T-helper 1 cell (primary cell): ENCODE results near the gene RDH8.

ENCODE experiments used
- DNase-seq, 5 donors: peaks; one replicate each; pipeline ENCODE4 v3.0.0-alpha.2; 2012 to 2020
- total RNA-seq, 4 donors: gene quantifications; one replicate each; lab custom pipeline; 2026; lab: John Stamatoyannopoulos, UW

RDH8 gene, protein sequence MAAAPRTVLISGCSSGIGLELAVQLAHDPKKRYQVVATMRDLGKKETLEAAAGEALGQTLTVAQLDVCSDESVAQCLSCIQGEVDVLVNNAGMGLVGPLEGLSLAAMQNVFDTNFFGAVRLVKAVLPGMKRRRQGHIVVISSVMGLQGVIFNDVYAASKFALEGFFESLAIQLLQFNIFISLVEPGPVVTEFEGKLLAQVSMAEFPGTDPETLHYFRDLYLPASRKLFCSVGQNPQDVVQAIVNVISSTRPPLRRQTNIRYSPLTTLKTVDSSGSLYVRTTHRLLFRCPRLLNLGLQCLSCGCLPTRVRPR
- 0 reads per million in 4 donors for total RNA-seq

DNA sequence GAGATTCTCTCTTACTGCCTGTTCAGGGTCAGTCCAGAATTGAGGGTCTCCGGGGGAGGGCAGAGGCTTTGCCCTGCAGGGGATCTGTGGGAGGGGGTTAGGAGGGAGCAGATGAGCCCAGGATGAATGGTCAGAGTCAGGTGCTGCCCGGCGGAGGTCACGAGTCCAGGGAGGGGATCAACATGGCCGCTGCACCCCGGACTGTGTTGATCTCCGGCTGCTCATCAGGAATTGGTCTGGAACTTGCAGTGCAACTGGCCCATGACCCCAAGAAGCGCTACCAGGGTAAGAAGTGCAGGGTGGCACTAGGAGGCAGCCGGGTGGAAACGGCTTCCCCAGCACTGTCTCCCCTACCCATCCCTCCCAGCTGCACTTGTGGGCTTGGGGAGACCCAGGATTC, at the start of gene RDH8:
RDH8 (plus strand) TSS at position 168 of the 400 bp plus-strand sequence; CDS start at position 183, 15 bp downstream.
- no peak for DNase-seq

DNA sequence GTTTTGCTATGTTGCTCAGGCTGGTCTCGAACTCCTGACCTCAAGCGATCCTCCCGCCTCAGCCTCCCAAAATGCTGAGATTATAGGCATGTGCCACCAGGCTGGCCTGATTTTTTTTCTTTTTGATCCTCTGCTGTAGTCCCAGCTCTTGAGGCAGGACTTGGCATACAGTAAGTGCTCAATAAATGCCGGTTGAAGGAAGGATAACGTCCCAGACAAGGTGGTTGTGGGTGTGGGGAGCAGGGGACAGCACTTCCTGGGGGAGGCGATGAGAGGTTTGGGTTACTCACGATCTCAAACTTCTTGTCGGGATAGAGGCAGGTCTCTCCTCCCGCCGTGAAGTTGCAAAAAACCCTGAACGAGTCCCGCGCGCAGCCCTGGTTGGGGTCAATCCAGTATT, 47.3 kb upstream of the RDH8 start:
- no peak for DNase-seq

DNA sequence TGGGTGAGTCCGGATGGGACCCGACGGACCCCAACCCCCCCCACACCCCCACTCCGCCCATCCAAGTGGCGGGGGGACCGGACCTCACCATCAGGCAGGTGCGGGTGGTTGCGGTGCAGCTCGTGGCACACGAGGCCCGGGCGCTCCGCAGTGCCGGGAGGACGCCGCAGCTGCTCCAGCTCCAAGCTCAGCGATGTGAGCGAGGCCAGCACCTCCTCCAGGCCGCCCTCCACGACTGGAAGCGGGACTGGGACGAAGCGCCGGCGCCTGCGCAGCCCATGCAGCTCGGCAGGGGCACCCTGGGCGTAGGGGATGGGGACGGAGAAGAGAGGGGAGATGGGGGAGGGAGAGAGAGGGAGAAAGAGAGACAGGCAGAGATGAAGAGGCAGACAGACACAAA, 46.8 kb upstream of the RDH8 start:
- no peak for DNase-seq

DNA sequence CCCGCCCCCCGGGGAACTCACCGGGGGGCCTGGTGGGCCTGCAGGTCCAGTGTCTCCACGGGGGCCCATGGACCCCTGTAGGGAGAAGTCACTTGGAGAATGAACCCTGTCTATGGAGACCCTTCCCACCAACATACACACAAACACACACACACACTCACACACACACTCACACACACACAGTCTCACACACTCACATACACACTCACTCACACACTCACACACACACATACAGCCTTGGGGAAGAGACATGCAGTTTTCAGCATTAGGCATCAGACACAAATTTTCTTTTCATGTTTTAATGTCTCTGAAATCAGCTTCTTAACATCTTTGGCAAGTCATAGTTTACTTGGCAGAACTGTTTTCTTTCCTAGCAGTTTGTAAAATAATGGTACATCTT, 46.0 kb upstream of the RDH8 start:
- DNase-seq: no peak

DNA sequence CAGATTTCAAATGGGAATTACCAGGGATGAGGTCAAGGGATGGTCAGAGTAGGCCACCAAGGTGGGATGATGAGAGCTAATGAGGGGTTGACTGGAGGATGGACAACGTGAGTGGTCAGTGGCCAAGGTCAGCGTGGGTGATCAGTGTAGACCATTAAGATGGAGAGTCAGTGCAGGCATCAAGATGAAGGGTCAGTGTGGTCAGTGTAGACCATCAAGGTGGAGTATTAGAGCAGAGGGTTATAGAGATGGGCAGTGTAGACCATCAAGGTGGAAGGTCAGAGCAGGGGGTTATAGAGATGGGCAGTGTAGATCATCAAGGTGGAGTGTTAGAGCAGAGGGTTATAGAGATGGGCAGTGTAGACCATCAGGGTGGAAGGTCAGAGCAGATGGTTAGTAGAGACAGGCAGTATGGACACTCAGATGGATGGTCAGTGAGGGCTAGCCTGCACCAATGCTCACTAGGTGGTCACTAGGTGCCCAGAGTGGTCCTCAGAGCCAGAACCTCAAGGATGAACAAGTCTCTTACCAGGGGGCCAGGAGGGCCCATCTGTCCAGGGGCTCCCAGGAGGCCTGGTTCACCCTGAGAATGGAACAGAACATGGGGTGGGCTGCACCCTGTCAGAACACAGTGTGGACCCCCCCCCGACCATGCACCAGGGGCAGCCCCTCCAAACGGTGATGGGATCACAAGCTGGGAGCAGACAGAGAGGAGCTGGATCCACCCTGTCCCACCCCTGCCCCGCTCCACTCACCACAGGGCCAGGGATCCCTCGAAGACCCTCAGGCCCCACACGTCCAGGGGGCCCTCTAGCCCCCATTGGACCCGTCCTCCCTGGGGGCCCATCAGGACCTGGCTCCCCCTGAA, 44.2 kb upstream of the RDH8 start:
- no peak for DNase-seq

DNA sequence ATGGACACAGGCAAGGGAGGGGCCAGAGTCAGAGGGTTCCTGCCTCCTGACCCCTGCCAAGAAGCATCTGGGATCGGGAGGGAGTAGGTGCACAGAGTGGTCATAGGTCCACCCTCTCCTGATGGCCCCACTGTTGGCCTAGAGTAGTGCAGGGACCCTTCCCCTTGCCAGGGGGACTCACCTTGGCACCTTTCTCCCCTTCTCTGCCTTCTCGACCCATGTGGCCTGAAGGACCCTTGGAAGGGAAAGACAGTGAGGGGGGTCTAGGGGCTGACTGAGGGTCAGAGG, 43.7 kb upstream of the RDH8 start:
- no peak for DNase-seq

DNA sequence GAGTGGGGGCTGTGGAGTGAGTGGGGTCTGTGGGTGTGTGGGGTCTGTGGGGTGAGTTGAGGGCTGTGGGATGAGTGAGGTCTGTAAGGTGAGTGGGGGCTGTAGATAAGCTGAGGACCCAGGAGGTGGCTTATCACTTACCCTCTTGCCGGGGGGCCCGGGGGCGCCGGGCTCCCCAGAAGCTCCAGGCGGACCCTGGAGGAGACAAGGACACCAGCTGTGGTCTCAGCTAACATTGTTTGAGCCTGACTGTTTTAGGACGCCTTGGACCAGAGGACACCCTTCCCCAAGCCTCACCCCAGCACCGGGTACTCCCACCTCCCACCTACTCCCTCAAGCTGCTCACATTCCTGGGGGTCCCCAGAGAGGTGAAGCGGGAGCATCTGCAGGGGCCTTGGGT, 42.8 kb upstream of the RDH8 start:
- no peak for DNase-seq

DNA sequence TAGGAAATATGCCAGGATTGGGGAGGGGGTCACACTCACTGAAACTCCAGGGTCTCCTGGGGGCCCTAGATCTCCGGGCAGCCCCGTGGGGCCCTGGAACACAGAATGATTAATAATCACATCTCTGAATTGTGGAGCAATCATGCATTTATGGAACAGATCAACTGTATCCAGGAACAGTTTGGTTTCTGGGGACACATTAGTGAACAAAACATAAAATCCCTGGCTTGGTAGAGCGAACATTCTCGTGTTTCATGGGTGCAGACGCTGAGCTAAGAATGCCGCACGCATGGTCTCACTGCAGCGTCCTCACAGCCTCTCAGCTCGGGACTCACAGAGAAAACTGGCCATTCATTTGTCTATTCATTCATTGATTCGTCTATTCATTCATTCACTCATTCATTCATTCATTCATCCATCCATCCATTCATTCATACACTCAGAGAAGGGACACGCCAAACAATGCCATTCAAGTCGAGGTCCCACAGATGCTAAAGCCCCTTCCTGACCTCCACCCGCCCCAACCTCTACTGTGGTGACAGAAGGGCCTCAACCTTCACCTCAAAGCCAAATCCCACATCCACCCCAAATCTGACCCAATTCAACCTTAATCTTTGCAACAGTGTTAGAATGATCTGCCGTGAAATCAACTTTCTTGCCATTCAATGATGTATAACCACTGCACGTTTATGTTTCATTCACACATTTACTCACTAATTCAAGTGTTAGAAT, 42.0 kb upstream of the RDH8 start:
- no peak for DNase-seq

DNA sequence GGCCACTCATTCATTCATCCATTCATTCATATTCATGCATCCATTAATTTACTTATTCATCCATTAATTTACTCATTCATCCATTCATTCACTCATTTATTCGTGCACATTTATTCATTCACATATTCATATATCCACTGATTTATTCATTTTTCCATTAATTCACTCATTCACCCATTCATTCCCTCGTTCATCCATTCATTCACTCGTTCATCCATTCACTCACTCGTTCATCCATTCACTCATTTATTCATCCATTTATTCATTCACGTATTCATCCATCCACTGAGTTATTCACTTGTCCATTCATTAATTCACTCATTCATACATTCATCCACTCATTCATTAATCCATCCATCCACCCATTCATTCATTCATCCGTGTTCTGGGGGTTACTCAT, 41.2 kb upstream of the RDH8 start:
- DNase-seq: no peak

DNA sequence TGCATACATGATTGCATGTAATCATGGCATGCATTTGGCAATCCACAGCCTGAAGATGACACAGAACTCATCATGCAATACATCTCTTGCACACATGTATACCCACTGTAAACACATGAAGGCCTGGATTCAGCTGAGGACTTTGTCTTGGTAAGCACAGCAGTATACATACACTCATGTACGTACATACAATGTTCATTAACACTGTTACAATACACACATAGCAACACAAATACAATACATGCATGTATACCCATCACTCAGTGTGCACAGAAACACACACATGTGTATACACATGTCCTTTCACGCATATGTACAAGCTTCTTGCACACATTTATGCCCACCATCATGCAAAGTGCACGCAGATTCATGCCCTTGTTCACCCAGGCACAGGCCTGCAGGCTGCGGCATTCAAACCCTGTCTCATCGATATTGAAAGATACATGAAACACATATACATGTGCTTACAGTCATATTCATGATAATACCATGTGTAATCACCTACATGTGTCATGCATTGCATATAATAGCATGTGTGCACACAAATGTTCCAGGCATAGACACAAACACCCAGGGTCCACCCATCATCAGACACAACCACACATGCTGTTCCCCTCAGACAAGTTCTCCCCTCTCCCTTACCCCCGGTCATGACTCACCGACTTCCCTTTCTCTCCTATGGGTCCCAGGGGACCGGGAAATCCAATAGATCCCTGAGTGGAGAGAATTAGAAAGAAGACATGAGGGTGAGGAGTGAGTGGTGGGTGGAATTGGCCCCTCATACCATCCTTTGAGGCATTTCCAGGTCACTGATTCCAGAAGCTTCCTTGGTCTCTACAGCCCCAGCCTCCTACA, 31.6 kb upstream of the RDH8 start:
- DNase-seq: no peak

DNA sequence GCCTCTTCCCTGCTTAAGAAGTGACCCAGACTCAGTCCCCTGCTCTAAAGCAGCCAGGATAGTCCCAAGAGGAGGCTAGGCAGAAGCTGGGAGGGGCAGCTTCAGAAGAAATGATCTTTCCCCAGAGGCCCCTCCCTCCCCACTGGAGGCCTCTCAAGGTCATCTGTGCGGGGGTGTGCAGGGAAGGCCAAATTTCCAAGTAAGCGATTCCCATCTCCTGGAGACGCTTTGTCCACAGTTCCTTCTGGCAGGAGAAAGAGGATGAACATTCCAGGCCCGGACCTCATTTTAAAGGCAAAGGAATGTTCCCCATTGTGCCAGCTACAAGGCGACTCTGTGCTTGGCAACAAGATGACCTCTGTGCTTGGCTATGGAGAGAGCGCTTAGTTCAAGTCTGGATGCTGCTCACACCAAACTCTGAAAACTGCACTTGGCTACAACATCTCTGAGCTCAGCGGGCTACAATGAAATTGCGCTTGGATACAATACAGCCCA, 26.4 kb upstream of the RDH8 start:
- DNase-seq: no peak

DNA sequence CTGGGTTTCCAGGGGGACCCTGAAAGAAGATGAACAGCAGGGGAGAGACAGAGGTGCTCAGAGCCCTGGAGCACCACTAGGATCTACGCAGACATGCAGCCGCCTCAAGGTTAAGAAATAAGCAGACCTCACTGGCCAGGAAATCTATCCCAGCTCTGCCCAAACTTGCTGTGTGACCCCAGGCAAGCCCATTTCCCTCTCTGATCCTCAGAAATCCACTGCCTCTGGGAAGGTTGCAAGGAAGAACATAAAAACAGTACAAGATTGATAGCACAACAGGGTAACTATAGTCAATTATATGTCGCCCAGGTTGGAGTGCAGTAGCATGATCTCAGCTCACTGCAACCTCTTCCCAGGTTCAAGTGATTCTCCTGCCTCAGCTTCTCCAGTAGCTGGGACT, 23.8 kb upstream of the RDH8 start:
- DNase-seq: no peak

DNA sequence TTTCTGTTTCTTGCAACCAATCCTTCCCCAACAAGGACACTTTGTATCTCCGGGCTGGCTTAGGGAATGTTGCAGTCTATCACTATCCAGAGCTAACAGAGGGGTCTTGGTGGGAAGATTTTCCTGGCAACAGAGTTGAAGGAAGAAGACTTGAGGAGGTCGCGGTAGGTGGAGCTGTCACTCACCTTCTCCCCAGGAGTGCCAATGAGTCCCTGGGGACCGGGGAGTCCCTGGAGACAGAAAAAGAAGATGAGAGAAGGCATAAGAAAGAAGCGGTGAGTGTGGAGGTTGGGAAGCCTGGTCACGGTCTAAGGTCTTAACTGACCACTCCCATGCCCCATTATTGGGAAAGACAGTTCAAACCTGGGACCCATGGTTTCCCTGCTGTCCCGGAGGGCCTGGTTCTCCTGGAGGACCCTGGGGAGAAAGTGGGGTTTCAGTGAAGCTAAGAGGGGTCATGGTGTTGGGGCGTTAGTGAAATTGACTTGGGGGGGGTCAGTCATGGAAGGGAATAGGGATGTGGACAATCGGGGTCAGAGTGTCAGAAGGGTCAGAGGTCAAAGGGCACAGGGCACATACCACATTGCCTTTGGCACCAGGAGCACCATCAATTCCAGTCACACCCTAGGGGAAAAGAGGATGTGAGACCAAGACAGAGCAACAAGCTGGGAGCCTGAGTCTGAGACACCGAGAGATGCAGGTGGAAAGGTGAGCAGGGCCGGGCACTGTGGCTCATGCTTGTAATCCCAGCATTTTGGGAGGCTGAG, 21.7 kb upstream of the RDH8 start:
- DNase-seq: no peak

DNA sequence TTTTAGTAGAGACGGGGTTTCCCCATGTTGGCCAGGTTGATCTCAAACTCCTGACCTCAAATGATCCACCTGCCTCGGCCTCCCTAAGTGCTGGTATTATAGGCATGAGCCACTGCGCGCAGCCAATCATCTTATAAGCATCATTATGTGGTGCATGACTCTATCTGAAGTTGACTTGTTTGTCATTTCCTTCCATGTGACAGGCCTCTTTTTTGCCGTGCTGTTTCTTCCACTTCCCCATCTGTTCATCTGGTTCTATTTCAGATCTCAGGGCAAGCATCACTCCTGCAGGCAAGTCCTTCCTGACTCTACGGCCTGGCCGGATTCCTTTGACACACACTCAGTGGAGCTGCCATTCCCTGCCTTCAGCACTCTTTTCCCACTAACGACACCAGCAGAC, 18.2 kb upstream of the RDH8 start:
- no peak for DNase-seq

DNA sequence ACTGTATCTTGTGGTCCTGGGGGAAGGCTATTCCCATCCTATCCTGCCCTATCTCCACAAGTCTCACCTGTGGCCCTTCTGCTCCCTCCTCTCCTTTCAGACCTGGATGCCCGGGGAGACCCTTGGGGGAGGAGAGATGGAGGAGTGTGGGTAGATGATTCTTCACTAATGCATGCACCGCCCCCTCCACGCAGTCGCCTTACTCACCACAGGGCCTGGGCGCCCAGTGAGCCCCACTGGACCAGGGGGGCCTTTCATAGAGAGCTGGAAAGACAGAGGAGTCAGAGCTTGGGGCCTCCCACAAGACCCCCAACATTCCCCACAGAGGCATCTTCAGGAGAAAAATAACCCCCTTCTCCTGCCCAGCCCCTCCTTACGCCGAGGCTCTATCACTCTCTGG, 17.3 kb upstream of the RDH8 start:
- no peak for DNase-seq

DNA sequence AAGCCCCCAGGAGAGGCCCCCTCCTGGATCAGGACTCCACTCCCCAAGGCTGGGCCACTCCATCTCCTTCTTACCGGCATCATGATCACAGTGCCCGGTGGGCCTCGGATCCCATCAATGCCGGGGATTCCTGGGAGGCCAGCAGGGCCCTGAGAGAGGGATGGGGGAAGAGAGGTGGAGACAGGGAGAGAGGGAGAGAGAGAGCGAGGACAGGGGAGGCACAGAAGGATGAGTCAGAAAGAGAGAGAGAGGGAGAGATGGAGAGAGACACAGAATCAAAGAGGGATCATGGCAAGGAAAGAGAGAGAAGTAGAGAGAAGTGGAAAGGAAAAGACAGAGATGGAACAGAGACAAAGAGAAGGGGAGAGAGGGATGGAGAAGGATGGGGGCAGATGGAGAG, 16.7 kb upstream of the RDH8 start:
- no peak for DNase-seq

DNA sequence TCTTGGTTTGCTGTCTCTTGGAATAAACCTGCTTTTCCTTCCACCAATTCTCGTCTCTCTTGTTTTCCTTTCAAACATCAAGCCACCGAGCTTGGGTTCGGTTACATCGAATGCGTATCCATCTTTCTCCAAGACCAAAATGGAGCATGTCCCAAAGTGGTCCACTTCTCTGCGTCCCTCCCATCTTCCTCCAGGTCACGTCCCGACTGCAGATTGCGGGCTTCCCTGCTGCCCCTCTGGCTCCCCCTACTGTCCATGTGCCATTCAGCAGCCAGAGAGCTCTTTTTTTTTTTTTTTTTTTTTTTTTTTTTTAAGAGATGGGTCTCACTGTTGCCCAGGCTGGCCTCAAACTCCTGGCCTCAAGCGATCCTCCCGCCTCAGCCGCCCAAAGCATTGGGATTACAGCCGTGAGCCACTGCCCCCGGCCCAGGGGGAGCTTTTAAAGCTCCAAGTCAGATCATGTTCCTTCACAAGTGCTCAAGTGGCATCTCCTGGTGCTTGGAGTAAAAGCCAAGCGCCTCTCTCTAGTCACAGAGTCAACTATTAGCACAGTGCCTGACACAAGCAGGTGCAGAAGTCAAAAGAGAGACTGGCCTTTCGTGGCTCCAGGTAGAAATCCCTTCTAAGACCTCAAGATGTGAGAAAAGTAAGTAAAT, 13.0 kb upstream of the RDH8 start:
- DNase-seq: peak; percentile 14 to 59 (median 53)

DNA sequence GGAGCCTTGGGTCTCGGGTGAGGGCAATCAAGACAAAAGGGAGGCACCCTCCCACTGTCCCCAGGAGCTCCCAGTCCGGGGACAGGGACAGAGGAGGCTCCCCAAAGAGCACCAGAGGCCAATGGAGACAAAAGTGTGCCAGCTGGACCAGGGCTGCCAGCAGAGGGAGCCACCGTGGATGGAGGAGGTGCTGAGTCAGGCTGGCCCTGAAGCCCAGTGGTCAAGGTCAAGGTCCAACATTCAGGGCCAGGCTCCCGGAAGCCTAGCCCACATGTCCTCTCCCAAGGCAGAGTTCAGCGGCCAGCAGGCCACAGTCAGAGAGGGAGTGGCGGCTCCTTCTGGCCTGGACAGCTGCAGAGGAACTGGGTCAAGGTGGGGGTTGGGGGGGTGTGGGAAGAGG, 11.4 kb upstream of the RDH8 start:
- DNase-seq: no peak

DNA sequence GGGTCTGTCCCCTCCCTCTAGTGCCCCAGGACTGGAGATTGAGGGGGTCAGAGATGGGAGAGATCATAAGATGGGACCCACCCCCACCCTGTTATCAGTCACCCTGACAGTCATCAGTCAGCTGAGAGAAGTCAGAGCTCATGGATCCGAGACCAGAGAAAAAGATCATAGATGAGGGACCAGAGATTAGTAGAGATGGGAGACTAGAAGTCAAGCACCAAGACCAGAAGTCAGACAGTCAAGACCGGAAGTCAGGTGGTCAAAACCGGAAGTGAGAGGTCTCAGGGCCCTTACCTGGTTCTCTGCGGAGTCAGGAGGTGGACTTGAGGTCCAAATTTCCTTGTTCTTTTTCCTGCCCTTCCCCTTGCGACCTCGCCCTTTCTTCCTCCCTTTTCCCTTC, 10.0 kb upstream of the RDH8 start:
- DNase-seq: no peak

DNA sequence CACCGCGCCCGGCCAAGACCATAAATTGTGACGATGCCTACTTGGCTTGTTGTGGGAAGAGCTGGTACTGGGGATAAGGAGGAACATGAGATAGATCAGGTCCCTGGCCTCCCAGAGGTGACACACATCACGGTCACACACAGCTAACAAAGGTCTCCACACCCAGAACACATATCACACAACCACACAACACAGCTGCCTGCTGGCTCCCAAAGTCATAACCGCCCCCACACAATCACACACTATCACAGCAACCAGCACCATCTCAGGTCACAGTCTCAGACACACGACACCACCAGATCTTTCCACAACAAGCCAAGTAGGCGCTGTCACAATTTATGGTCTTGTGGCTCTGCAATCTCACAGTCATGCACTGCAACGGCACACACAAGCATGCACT, 8.7 kb upstream of the RDH8 start:
- DNase-seq: no peak

DNA sequence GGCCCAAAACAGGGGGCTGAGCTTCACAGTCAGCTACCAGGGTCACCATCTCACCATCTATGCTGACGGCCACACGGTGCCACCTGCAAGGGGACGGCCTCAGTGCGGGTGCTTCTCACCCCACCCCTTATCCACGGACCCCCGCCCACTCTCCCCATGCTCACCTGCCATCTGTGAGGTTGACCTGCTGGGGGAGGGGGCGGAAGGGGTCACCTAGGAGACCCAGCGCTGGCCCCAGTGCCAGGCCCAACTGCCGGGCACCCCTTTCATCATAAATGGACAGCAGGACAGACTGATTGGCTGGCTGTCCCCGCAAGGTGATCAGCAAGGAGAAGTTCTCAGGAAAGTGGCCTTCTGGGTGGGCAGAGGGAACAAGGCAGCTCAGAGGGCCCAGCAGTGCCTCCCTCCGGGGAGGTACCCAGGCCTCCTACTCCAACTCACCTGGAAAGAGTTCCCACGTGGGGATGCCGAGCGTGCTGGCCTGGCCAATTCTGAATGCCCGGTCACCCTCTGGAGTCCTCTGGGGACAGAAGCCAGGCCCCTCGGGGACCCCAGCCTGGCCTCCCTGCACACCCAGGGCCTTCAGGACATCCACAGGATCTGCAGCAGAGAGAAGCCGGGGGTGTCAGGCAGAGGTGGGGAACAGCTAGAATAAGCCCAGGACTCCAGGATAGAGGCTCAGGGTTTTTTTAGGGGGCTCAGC, 7.5 kb upstream of the RDH8 start:
- no peak for DNase-seq
